MM.1S (cell line): Measurements from ENCODE around the gene EIPR1.

Experiments
- DNase-seq: peaks from one replicate; pipeline ENCODE4 v3.0.0-alpha.2; 2015
- H2AFZ ChIP-seq: fragments of 300-600 bp; sonication (generic); 2 replicates; pipeline ENCODE4 v1.6.0; 2016; ENCODE audit warnings: antibody characterized with exemption, low read length
- H3F3A ChIP-seq: fragments of 300-600 bp; sonication (generic); 2 replicates; pipeline ENCODE4 v1.6.1; 2016; ENCODE audit warnings: mild to moderate bottlenecking, antibody characterized with exemption, low read length, moderate library complexity, mixed read lengths; ENCODE audit not compliant: insufficient read depth
- H3K27ac ChIP-seq: fragments of 300-600 bp; sonication (generic); 2 replicates; pipeline ENCODE4 v1.5.1; 2016; ENCODE audit warnings: mild to moderate bottlenecking, low read length
- H3K27me3 ChIP-seq: fragments of 300-600 bp; sonication (generic); replicated peaks from 2 replicates; pipeline ENCODE4 v1.6.0; 2016; ENCODE audit warnings: low read length; ENCODE audit not compliant: insufficient read depth
- H3K36me3 ChIP-seq: fragments of 300-600 bp; sonication (generic); replicated peaks from 2 replicates; pipeline ENCODE4 v1.6.1; 2016; ENCODE audit warnings: mild to moderate bottlenecking, low read length, mixed read lengths; ENCODE audit not compliant: insufficient read depth
- H3K4me1 ChIP-seq: fragments of 300-600 bp; sonication (generic); 2 replicates; pipeline ENCODE4 v1.6.1; 2016; ENCODE audit warnings: low read length, mixed read lengths
- H3K4me2 ChIP-seq: fragments of 300-600 bp; sonication (generic); 2 replicates; pipeline ENCODE4 v1.6.0; 2016; ENCODE audit warnings: low read depth, low read length
- H3K4me3 ChIP-seq: fragments of 300-600 bp; sonication (generic); 2 replicates; pipeline ENCODE4 v1.5.1; 2016; ENCODE audit warnings: low read length, mixed read lengths
- H3K79me2 ChIP-seq: fragments of 300-600 bp; sonication (generic); 2 replicates; pipeline ENCODE4 v1.6.1; 2016; ENCODE audit warnings: mixed run types, low read length, mixed read lengths
- H3K9ac ChIP-seq: fragments of 300-600 bp; sonication (generic); 2 replicates; pipeline ENCODE4 v1.6.1; 2016; ENCODE audit warnings: low read length, mixed read lengths
- H3K9me2 ChIP-seq: fragments of 300-600 bp; sonication (generic); replicated peaks from 2 replicates; pipeline ENCODE4 v1.6.1; 2016; ENCODE audit warnings: mild to moderate bottlenecking, low read length, mixed read lengths; ENCODE audit not compliant: insufficient read depth
- H3K9me3 ChIP-seq: fragments of 300-600 bp; sonication (generic); replicated peaks from 2 replicates; pipeline ENCODE4 v1.6.1; 2016; ENCODE audit warnings: mild to moderate bottlenecking, low read length, mixed read lengths; ENCODE audit not compliant: insufficient read depth
- H4K20me1 ChIP-seq: fragments of 300-600 bp; sonication (generic); 2 replicates; pipeline ENCODE4 v1.6.1; 2016; ENCODE audit warnings: mild to moderate bottlenecking, low read length, moderate library complexity, mixed read lengths; ENCODE audit not compliant: insufficient read depth
- EZH2 ChIP-seq: fragments of 300-600 bp; sonication (generic); optimal IDR thresholded peaks from 2 replicates; pipeline ENCODE3; 2017; ENCODE audit warnings: low read depth, mild to moderate bottlenecking, antibody characterized with exemption, low read length, mixed read lengths
- EZH2phosphoT487 ChIP-seq: fragments of 300-600 bp; sonication (generic); IDR thresholded peaks from 2 replicates; pipeline ENCODE4 v1.6.1; 2018; ENCODE audit warnings: antibody characterized with exemption, low read length
- TF ChIP-seq, protein P1 (sequence below): fragments of 300-600 bp; sonication (generic); IDR thresholded peaks from 2 replicates; pipeline ENCODE4 v1.5.1; 2016; ENCODE audit warnings: antibody characterized with exemption, low read length, mixed read lengths

Gene EIPR1

DNA sequence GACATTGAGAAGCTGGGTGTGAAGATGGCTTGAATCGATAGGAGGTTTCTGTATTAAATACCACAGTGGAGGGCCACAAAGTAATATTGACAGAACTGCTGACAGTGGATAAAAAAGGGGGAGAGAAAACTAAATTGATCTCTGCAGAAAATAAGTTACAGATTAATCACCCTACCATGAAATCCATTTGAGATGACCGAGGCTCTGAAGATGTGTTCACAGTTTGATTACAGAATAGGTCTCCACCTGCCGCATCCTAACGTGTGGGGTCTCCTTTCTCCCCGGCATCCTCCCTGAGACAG, 165.6 kb downstream of the EIPR1 start:
- Histone ChIP-seq H3K36me3 (no peaks in the 10 kb centered on the region), H4K20me1 (no peaks in the 10 kb centered on the region), H3K4me3 (no peak overlapping the region), H3K9me2 (no peaks in the 10 kb centered on the region), H3K27ac (no peak overlapping the region), H3K9ac (no peak overlapping the region), H3F3A (no peaks in the 10 kb centered on the region), H3K4me1 (no peaks in the 10 kb centered on the region), H3K79me2 (no peaks in the 10 kb centered on the region), H2AFZ (no peak overlapping the region), H3K27me3 (no peaks in the 10 kb centered on the region), H3K4me2 (no peak overlapping the region), H3K9me3 (no peaks in the 10 kb centered on the region)
- TF ChIP-seq EZH2phosphoT487 (no peak), EZH2 (no peak)
- TF ChIP-seq, protein P1, sequence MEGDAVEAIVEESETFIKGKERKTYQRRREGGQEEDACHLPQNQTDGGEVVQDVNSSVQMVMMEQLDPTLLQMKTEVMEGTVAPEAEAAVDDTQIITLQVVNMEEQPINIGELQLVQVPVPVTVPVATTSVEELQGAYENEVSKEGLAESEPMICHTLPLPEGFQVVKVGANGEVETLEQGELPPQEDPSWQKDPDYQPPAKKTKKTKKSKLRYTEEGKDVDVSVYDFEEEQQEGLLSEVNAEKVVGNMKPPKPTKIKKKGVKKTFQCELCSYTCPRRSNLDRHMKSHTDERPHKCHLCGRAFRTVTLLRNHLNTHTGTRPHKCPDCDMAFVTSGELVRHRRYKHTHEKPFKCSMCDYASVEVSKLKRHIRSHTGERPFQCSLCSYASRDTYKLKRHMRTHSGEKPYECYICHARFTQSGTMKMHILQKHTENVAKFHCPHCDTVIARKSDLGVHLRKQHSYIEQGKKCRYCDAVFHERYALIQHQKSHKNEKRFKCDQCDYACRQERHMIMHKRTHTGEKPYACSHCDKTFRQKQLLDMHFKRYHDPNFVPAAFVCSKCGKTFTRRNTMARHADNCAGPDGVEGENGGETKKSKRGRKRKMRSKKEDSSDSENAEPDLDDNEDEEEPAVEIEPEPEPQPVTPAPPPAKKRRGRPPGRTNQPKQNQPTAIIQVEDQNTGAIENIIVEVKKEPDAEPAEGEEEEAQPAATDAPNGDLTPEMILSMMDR: no peak
- no peak for DNase-seq

DNA sequence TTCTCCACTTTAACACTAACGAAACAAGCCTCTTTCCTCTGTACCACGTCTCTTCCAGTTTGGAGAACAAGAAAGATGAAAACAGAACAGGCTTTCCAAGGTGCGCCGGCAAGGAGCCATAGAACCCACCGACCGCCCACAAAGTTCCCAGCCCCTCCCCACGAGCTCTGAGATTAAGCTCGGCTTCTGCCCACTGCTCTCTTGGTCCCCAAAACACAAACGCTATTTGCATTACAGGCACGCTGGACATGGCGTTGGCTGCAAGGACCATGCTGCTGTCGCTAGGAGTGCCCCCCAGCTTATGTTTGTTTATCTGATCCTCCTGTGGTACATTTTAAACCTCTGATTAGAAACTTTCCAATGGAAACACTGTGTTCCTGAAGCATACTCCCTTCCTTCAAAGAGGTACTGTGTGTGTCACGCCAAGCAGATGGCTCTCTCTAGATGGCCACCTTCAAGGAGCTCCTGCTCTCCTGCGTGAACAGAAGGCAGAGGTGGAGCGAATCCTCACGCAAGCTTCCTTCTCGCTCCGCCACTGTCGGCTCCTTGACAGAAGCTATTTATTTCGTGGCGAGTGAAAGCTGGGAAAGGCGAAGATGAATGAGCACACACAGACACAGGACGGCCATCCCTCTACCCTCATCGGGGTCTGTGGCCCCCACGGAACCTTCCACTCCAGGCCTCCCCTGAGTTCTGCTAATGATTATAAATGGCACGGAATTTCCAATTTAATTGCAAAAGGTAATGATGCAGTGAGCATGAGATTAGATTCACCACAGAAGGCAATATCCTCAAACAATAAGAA, 166.2 kb downstream of the EIPR1 start:
- no peaks in the 10 kb centered on the region for H3K9me3 ChIP-seq
- TF ChIP-seq, protein P1: no peak
- no peak for TF ChIP-seq EZH2
- no peak for TF ChIP-seq EZH2phosphoT487
- H3K9me2 ChIP-seq: no peaks in the 10 kb centered on the region
- no peak overlapping the region for H3K4me3 ChIP-seq
- H3K27ac ChIP-seq: no peak overlapping the region
- H2AFZ ChIP-seq: no peak overlapping the region
- no peaks in the 10 kb centered on the region for H3F3A ChIP-seq
- no peak overlapping the region for H3K9ac ChIP-seq
- H3K79me2 ChIP-seq: no peaks in the 10 kb centered on the region
- no peaks in the 10 kb centered on the region for H3K36me3 ChIP-seq
- H3K27me3 ChIP-seq: no peaks in the 10 kb centered on the region
- no peaks in the 10 kb centered on the region for H3K4me1 ChIP-seq
- no peak overlapping the region for H3K4me2 ChIP-seq
- DNase-seq: no peak
- no peaks in the 10 kb centered on the region for H4K20me1 ChIP-seq

DNA sequence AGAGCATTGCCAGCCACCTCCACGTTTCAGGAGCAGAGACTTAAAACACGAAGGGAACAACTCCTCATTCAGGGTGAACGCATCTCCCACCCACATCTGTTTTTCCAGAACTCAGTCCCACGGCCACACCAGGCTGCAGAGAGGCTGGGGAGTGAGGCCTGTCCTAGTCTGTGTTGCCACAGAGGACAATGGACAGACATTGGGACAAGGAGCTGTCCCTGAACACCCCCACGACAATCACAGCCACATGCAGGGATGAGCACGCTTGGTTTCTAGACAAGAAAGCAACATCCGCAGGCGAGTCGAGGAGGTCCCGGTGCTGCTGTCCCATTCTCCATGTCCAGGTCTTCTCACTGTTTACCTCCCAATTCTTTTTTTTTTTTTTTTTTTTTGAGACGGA, 167.4 kb downstream of the EIPR1 start:
- no peaks in the 10 kb centered on the region for H3K79me2 ChIP-seq
- H3K4me1 ChIP-seq: no peaks in the 10 kb centered on the region
- no peaks in the 10 kb centered on the region for H3F3A ChIP-seq
- TF ChIP-seq, protein P1: no peak
- TF ChIP-seq EZH2phosphoT487 (no peak), EZH2 (no peak)
- H3K4me3 ChIP-seq: no peak overlapping the region
- H3K4me2 ChIP-seq: no peak overlapping the region
- no peaks in the 10 kb centered on the region for H3K9me2 ChIP-seq
- H3K36me3 ChIP-seq: no peaks in the 10 kb centered on the region
- DNase-seq: no peak
- no peaks in the 10 kb centered on the region for H4K20me1 ChIP-seq
- H2AFZ ChIP-seq: no peak overlapping the region
- no peaks in the 10 kb centered on the region for H3K27me3 ChIP-seq
- H3K9ac ChIP-seq: no peak overlapping the region
- H3K27ac ChIP-seq: no peak overlapping the region
- no peaks in the 10 kb centered on the region for H3K9me3 ChIP-seq
